DND-41 (cell line): ENCODE measurements around the gene DGKZ.
A peak's percentile ranks its signal among the peaks of the same experiment; 100 is the strongest.

Experiments
- ATAC-seq: fragments of 200-7000 bp; cut with Tn5 transposase; 3 replicates; pipeline ENCODE4 v1.9.1; 2021; ENCODE audit warnings: low read depth; ENCODE audit not compliant: insufficient read depth
- DNase-seq: peaks from one replicate; pipeline ENCODE4 v3.0.0-alpha.2; 2020
- H2AFZ ChIP-seq: 2 replicates; pipeline ENCODE4 v1.6.0; 2012; ENCODE audit warnings: low read depth, low read length
- H3K27ac ChIP-seq: 2 replicates; pipeline ENCODE4 v1.5.1; 2012; ENCODE audit warnings: low read length, inconsistent platforms
- H3K27me3 ChIP-seq: fragments of 200-600 bp; sonication (generic); 2 replicates; pipeline ENCODE4 v1.6.0; 2012; ENCODE audit warnings: low read length, mild to moderate bottlenecking, inconsistent platforms; ENCODE audit not compliant: insufficient read depth, poor library complexity
- H3K36me3 ChIP-seq: 2 replicates; pipeline ENCODE4 v1.5.1; 2012; ENCODE audit warnings: low read length, inconsistent platforms; ENCODE audit not compliant: insufficient read depth
- H3K4me1 ChIP-seq: 2 replicates; pipeline ENCODE4 v1.5.1; 2012; ENCODE audit warnings: mild to moderate bottlenecking, low read length; ENCODE audit not compliant: insufficient read depth
- H3K4me2 ChIP-seq: 2 replicates; pipeline ENCODE4 v1.6.0; 2012; ENCODE audit warnings: mild to moderate bottlenecking, moderate library complexity, low read length, inconsistent platforms; ENCODE audit not compliant: insufficient read depth
- H3K4me3 ChIP-seq, 2 experiments: fragments of 200-600 bp in 1 of 2; shearing (Covaris generic) in 1 of 2; 2 replicates each; pipeline ENCODE4 v1.5.1; 2012 to 2016; ENCODE audit warnings: inconsistent platforms in 2 of 2, low read length in 2 of 2, mild to moderate bottlenecking in 2 of 2, low read depth in 1 of 2, moderate library complexity in 1 of 2
- H3K79me2 ChIP-seq: 2 replicates; pipeline ENCODE4 v1.6.0; 2012; ENCODE audit warnings: low read length, inconsistent platforms; ENCODE audit not compliant: insufficient read depth
- H3K9ac ChIP-seq: 2 replicates; pipeline ENCODE4 v1.6.0; 2012; ENCODE audit warnings: low read depth, mild to moderate bottlenecking, inconsistent platforms, low read length, moderate library complexity
- H3K9me3 ChIP-seq: 2 replicates; pipeline ENCODE4 v1.5.1; 2012; ENCODE audit warnings: low read length, moderate library complexity, mild to moderate bottlenecking, inconsistent platforms; ENCODE audit not compliant: insufficient read depth, severe bottlenecking
- H4K20me1 ChIP-seq: 2 replicates; pipeline ENCODE4 v1.6.0; 2012; ENCODE audit warnings: low read length; ENCODE audit not compliant: insufficient read depth
- EZH2 ChIP-seq: IDR thresholded peaks from 3 replicates; pipeline ENCODE4 v1.6.1; 2012; ENCODE audit warnings: borderline replicate concordance, low read depth, mild to moderate bottlenecking, moderate library complexity, low read length, inconsistent platforms; ENCODE audit not compliant: severe bottlenecking
- TF ChIP-seq, protein P1 (sequence below): IDR thresholded peaks from 2 replicates; pipeline ENCODE4 v1.5.1; 2012; ENCODE audit warnings: borderline replicate concordance, low read length, moderate library complexity, mild to moderate bottlenecking; ENCODE audit not compliant: poor library complexity, severe bottlenecking; ENCODE audit errors: extremely low read depth

Gene DGKZ

DNA sequence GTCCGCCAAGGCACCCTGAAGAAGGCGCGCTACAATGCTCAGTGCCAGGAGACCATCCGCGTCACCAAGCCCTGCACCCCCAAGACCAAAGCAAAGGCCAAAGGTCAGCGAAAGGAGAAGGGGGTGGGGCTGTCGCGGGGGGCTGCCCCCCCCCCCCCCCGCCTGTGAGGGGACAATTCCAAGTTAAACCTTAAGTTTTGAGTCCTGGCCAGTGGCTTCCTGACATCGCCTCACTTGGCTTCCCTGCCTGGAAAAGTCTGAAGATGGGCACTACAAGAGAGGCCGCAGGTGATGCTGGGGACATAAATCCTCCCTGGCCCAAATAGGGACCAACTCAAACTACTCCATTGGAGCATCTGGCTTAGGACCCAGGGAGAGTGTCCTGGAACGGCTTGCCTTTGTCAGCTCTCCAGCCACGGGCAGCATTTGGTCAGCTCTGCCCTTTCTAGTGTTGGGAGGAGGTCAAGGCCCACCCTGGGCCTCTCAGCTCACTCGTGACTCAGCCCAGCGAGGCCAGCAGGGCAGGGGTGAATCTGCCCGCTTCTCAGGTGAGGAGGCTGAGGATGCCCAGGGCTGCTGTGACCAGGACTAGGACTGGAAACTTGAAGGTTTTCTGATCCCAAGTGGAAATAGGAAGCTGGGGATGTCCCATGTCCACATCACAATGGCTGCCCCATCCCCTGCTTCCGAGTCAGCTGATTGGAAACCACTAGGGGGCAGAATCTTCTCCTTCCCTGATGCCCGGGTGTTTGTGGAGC, 35.6 kb downstream of the DGKZ start:
- Histone ChIP-seq H3K4me2 (no peak overlapping the region), H3K27ac (no peak overlapping the region), H2AFZ (no peak overlapping the region), H3K4me3 (no peak overlapping the region), H3K79me2 (no peaks in the 10 kb centered on the region), H3K4me1 (peaks cover 22% of the 10 kb centered on the region), H3K27me3 (peaks cover 40% of the 10 kb centered on the region), H3K36me3 (peaks cover 13% of the 10 kb centered on the region), H3K9me3 (no peaks in the 10 kb centered on the region), H3K9ac (no peak overlapping the region), H4K20me1 (peaks cover 29% of the 10 kb centered on the region)
- ATAC-seq (no peak), DNase-seq (no peak)
- TF ChIP-seq EZH2: no peak
- TF ChIP-seq, protein P1, sequence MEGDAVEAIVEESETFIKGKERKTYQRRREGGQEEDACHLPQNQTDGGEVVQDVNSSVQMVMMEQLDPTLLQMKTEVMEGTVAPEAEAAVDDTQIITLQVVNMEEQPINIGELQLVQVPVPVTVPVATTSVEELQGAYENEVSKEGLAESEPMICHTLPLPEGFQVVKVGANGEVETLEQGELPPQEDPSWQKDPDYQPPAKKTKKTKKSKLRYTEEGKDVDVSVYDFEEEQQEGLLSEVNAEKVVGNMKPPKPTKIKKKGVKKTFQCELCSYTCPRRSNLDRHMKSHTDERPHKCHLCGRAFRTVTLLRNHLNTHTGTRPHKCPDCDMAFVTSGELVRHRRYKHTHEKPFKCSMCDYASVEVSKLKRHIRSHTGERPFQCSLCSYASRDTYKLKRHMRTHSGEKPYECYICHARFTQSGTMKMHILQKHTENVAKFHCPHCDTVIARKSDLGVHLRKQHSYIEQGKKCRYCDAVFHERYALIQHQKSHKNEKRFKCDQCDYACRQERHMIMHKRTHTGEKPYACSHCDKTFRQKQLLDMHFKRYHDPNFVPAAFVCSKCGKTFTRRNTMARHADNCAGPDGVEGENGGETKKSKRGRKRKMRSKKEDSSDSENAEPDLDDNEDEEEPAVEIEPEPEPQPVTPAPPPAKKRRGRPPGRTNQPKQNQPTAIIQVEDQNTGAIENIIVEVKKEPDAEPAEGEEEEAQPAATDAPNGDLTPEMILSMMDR: peak; percentile 34

DNA sequence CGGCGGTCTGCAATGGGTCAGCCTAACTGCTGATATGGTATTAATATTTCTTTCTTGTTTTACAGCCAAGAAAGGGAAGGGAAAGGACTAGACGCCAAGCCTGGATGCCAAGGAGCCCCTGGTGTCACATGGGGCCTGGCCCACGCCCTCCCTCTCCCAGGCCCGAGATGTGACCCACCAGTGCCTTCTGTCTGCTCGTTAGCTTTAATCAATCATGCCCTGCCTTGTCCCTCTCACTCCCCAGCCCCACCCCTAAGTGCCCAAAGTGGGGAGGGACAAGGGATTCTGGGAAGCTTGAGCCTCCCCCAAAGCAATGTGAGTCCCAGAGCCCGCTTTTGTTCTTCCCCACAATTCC, 36.1 kb downstream of the DGKZ start:
- H3K4me1 ChIP-seq: peaks cover 22% of the 10 kb centered on the region
- H3K9me3 ChIP-seq: no peaks in the 10 kb centered on the region
- H3K4me3 ChIP-seq: no peak overlapping the region
- no peak for ATAC-seq
- H3K27me3 ChIP-seq: peaks cover 45% of the 10 kb centered on the region
- H3K79me2 ChIP-seq: no peaks in the 10 kb centered on the region
- no peak overlapping the region for H3K27ac ChIP-seq
- H2AFZ ChIP-seq: no peak overlapping the region
- H3K4me2 ChIP-seq: no peak overlapping the region
- H3K9ac ChIP-seq: no peak overlapping the region
- H4K20me1 ChIP-seq: peaks cover 24% of the 10 kb centered on the region
- TF ChIP-seq EZH2: no peak
- TF ChIP-seq, protein P1: no peak
- no peak for DNase-seq
- H3K36me3 ChIP-seq: peaks cover 7% of the 10 kb centered on the region

GRCh38 chr11:46383974-46384701, 36.9 kb downstream of the DGKZ start:
- TF ChIP-seq, protein P1: no peak
- TF ChIP-seq EZH2: no peak
- H3K4me2 ChIP-seq: no peak overlapping the region
- DNase-seq: no peak
- peaks cover 53% of the 10 kb centered on the region for H3K27me3 ChIP-seq
- H3K27ac ChIP-seq: no peak overlapping the region
- peaks cover 22% of the 10 kb centered on the region for H3K4me1 ChIP-seq
- H3K79me2 ChIP-seq: no peaks in the 10 kb centered on the region
- H3K9ac ChIP-seq: no peak overlapping the region
- no peak overlapping the region for H2AFZ ChIP-seq
- no peaks in the 10 kb centered on the region for H3K9me3 ChIP-seq
- no peak overlapping the region for H3K4me3 ChIP-seq
- ATAC-seq: no peak
- H3K36me3 ChIP-seq: no peaks in the 10 kb centered on the region; the same call in 1 of the 2 replicates
- H4K20me1 ChIP-seq: peaks cover 25% of the 10 kb centered on the region
